ENCODE data around the gene NAIF1. TPM values are rescaled to one million over a fixed set of nuclear protein-coding genes. Genes with fewer than 3 reads are reported as not detected.

Gene NAIF1
- total and polyA plus RNA-seq, 10 of the 15 experiments (the other 5 are each of a cell fraction or from before 2014, with no cell fraction given) = 2.4 to 14.2 (median 7.1) TPM

DNA sequence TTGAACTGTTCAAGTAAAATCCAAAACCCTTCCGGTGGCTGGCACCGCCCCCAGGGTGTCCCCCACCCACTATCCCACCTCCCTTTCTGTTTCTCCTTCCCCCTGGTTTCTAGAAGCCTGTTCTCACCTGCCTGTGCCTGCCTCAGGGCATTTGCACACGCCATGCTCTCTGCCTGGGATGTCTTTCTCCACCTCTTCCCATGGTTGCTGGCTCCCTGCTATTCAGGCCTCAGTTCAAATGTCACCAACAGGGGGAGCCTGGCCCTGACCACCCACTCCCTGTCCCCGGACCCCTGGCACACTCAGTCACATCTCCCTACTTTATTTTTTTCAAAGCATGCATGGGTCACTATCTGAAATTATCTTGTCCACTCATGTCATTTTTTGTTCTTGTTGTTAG lies 46.4 kb downstream of the NAIF1 start:
- no peaks in the 10 kb centered on the region for H3K36me3 ChIP-seq (ENCODE audit: control insufficient read depth in 2 of 2, insufficient read depth in 2 of 2, low read length in 1 of 2)
- peak; percentile 20 to 37 (median 28); a peak in 2 of 6 replicates for TF ChIP-seq CTCF (IDR thresholded peaks at IDR 0.05 in 2 of 3, conservative IDR thresholded peaks at IDR 0.05 in 1 of 3; ENCODE audit: control insufficient read depth in 2 of 3, extremely low read depth in 1 of 3, insufficient read depth in 1 of 3, low read depth in 3 of 3, low read length in 3 of 3)
- no peak for TF ChIP-seq GATAD2B (conservative IDR thresholded peaks at IDR 0.05; ENCODE audit: low read depth)
- TF ChIP-seq YY1 (IDR thresholded peaks at IDR 0.05; ENCODE audit: low read depth, low read length) = no peak
- TF ChIP-seq BCL3 (IDR thresholded peaks at IDR 0.05; ENCODE audit: borderline replicate concordance, insufficient read depth, low read depth, low read length, poor library complexity, severe bottlenecking) = no peak
- TF ChIP-seq SMC3 (IDR thresholded peaks at IDR 0.05; ENCODE audit: borderline replicate concordance, low read length) = peak; percentile 16; the same call in 1 of the 2 replicates
- TF ChIP-seq RAD21 (IDR thresholded peaks at IDR 0.05; ENCODE audit: insufficient read depth, low read depth, low read length) = 0 out of 2 replicates have a peak, but pooled peaks have one; percentile 21
- no peak for TF ChIP-seq ZBTB11 (CRISPR knock-in tag; IDR thresholded peaks at IDR 0.05)
- TF ChIP-seq CHD1 (IDR thresholded peaks at IDR 0.05; ENCODE audit: low read depth, low read length) = no peak
- TF ChIP-seq BACH1 (IDR thresholded peaks at IDR 0.05; ENCODE audit: borderline replicate concordance) = no peak
- TF ChIP-seq, protein P1, sequence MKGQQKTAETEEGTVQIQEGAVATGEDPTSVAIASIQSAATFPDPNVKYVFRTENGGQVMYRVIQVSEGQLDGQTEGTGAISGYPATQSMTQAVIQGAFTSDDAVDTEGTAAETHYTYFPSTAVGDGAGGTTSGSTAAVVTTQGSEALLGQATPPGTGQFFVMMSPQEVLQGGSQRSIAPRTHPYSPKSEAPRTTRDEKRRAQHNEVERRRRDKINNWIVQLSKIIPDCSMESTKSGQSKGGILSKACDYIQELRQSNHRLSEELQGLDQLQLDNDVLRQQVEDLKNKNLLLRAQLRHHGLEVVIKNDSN (IDR thresholded peaks at IDR 0.05; ENCODE audit: borderline replicate concordance, extremely low read length, insufficient read depth, low read depth, low read length) = no peak
- no peak for TF ChIP-seq ZNF622 (IDR thresholded peaks at IDR 0.05)
- TF ChIP-seq TARDBP (IDR thresholded peaks at IDR 0.05; ENCODE audit: borderline replicate concordance) = no peak
- no peaks in the 10 kb centered on the region; a peak in 1 of 4 replicates for H3K27me3 ChIP-seq (replicated peaks in 1 of 2; ENCODE audit: control insufficient read depth in 2 of 2, insufficient read depth in 2 of 2, low read length in 1 of 2)
- ChIA-PET POLR2A (no interaction called here), RAD21 (ENCODE audit: unreplicated experiment) (interaction anchor here (0.7 to 1.4 kb wide), 3 partner anchors 12 to 77 kb away, joined by 3 to 5 read pairs (median 3); no protein-coding TSS in a partner anchor), SMC1A (ENCODE audit: uncharacterized antibody, unreplicated experiment) (interaction anchor here (1.1 kb wide), 1 partner anchor 19 kb away, joined by 3 read pairs; no protein-coding TSS in a partner anchor), CTCF (interaction anchor here (0.9 to 2.9 kb wide), 6 partner anchors 8 to 94 kb away, joined by 3 to 13 read pairs (median 4); no protein-coding TSS in a partner anchor)
- in situ Hi-C loops (cut with MboI) = no loop called here
- no peaks in the 10 kb centered on the region for H3K79me2 ChIP-seq (ENCODE audit: control insufficient read depth, insufficient read depth, low read length)
- no peak for FAIRE-seq
- BruUV-seq (replicated peaks) = no TSS peak
- no peaks in the 10 kb centered on the region for H4K20me1 ChIP-seq (ENCODE audit: control insufficient read depth, insufficient read depth)
- no peak for DNase-seq (ENCODE audit: low read depth, low spot score)
- H3K4me1 ChIP-seq (ENCODE audit: control insufficient read depth, insufficient read depth, low read length) = peaks cover 9% of the 10 kb centered on the region
- no peak overlapping the region for H3K4me3 ChIP-seq
- H2AFZ ChIP-seq (ENCODE audit: control insufficient read depth, low read depth, low read length) = no peak overlapping the region
- intact Hi-C loops (cut with micrococcal nuclease; ENCODE audit: unreplicated experiment) = no loop called here
- 82% methylated on average over 4 of the region's 4 CpGs for WGBS (ENCODE audit: insufficient coverage, insufficient replicate concordance, low lambda C conversion rate, missing lambda C conversion rate)
- peak; percentile 31; the same call in 1 of the 3 replicates for ATAC-seq
- no peaks in the 10 kb centered on the region for H3K9me3 ChIP-seq (replicated peaks; ENCODE audit: control insufficient read depth, insufficient read depth, low read length)
- no peak overlapping the region for H3K9ac ChIP-seq (ENCODE audit: control insufficient read depth, insufficient read depth, low read length)
- no peak overlapping the region for H3K27ac ChIP-seq (ENCODE audit: control insufficient read depth, insufficient read depth)
- H3K4me2 ChIP-seq (ENCODE audit: control insufficient read depth, insufficient read depth) = no peak overlapping the region
